Measurements from ENCODE around the gene GADD45GIP1.
"Not testable (repeated sequence)": the region's sequence is repeated elsewhere in the genome, so short reads cannot be mapped to it uniquely, and the experiment has no call there.

Gene GADD45GIP1

GRCh38 chr19:12953138-12953798, 3.8 kb downstream of the GADD45GIP1 start:
- peak overlapping the region; percentile 90 for H3K27ac ChIP-seq
- TF ChIP-seq CTCF (IDR thresholded peaks at IDR 0.05; ENCODE audit: low read depth, low read length), result no peak

GRCh38 chr19:12952488-12953137, 4.4 kb downstream of the GADD45GIP1 start:
- H3K27ac ChIP-seq, result peak overlapping the region; percentile 90
- TF ChIP-seq CTCF (IDR thresholded peaks at IDR 0.05; ENCODE audit: low read depth, low read length), result no peak
- H3K9me3 ChIP-seq (ENCODE audit: severe bottlenecking), result no peaks in the 10 kb centered on the region
- no peak for DNase-seq
- H3K4me3 ChIP-seq (ENCODE audit: low read depth, low read length), result no peak overlapping the region
- peaks cover 89% of the 10 kb centered on the region for H3K36me3 ChIP-seq
- no peaks in the 10 kb centered on the region for H3K27me3 ChIP-seq (ENCODE audit: insufficient read depth, low read depth, severe bottlenecking)

More at GRCh38 chr19:12953138-12953798, 3.8 kb downstream of the GADD45GIP1 start:
- Histone ChIP-seq H3K27me3 (ENCODE audit: insufficient read depth, low read depth, severe bottlenecking) (no peaks in the 10 kb centered on the region), H3K9me3 (ENCODE audit: severe bottlenecking) (no peaks in the 10 kb centered on the region), H3K36me3 (peaks cover 82% of the 10 kb centered on the region), H3K4me3 (ENCODE audit: low read depth, low read length) (no peak overlapping the region)
- DNase-seq, result peak; percentile 77

- not testable (repeated sequence) for H3K4me3 ChIP-seq (ENCODE audit: low read depth, low read length); H3K9me3 ChIP-seq (ENCODE audit: severe bottlenecking); H3K27me3 ChIP-seq (ENCODE audit: insufficient read depth, low read depth, severe bottlenecking); DNase-seq
- H3K36me3 ChIP-seq, result peaks cover 94% of the 10 kb centered on the region
- H3K27ac ChIP-seq, result peak overlapping the region; percentile 90
Observed at GRCh38 chr19:12952050-12952449, 5.0 kb downstream of the GADD45GIP1 start.

GRCh38 chr19:12949363-12950283, 7.4 kb downstream of the GADD45GIP1 start:
- Histone ChIP-seq H3K27me3 (ENCODE audit: insufficient read depth, low read depth, severe bottlenecking) (no peaks in the 10 kb centered on the region), H3K9me3 (ENCODE audit: severe bottlenecking) (no peaks in the 10 kb centered on the region), H3K4me3 (ENCODE audit: low read depth, low read length) (no peak overlapping the region), H3K36me3 (peaks cover 95% of the 10 kb centered on the region), H3K27ac (no peak overlapping the region)
- no peak for TF ChIP-seq CTCF (IDR thresholded peaks at IDR 0.05; ENCODE audit: low read depth, low read length)
- DNase-seq, result no peak

- no peaks in the 10 kb centered on the region for H3K27me3 ChIP-seq (ENCODE audit: insufficient read depth, low read depth, severe bottlenecking)
- TF ChIP-seq CTCF (IDR thresholded peaks at IDR 0.05; ENCODE audit: low read depth, low read length), result no peak
- peaks cover 92% of the 10 kb centered on the region for H3K36me3 ChIP-seq
- no peak for DNase-seq
- H3K4me3 ChIP-seq (ENCODE audit: low read depth, low read length), result no peak overlapping the region
- no peak overlapping the region for H3K27ac ChIP-seq
- H3K9me3 ChIP-seq (ENCODE audit: severe bottlenecking), result no peaks in the 10 kb centered on the region
Observed at GRCh38 chr19:12948612-12949362, 8.2 kb downstream of the GADD45GIP1 start.
